ENCODE measurements around the gene FKBP11.

DNA sequence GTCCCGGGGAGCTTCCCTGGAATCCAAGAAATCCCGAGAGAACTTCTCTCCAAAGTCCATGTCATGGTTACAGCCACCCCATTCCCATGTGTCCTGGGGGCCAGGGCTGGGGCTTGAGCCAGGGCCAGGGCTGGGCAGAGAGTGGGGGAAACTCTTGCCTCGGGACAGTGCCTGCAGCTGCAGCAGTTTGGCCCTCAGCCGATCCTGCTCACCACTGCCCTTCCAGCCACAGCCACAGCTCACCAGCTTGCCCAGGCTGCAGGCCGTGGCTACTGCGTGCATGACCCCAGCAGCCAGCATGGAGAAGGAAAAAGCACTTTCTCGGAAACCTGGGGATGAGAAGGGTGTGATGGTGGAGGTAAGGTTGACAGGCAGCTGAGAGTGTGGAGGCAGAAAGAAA lies 42.7 kb upstream of the FKBP11 start:
- TF ChIP-seq, protein P1, sequence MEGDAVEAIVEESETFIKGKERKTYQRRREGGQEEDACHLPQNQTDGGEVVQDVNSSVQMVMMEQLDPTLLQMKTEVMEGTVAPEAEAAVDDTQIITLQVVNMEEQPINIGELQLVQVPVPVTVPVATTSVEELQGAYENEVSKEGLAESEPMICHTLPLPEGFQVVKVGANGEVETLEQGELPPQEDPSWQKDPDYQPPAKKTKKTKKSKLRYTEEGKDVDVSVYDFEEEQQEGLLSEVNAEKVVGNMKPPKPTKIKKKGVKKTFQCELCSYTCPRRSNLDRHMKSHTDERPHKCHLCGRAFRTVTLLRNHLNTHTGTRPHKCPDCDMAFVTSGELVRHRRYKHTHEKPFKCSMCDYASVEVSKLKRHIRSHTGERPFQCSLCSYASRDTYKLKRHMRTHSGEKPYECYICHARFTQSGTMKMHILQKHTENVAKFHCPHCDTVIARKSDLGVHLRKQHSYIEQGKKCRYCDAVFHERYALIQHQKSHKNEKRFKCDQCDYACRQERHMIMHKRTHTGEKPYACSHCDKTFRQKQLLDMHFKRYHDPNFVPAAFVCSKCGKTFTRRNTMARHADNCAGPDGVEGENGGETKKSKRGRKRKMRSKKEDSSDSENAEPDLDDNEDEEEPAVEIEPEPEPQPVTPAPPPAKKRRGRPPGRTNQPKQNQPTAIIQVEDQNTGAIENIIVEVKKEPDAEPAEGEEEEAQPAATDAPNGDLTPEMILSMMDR (IDR thresholded peaks at IDR 0.05): no peak
- TF ChIP-seq POLR2A (IDR thresholded peaks at IDR 0.05): no peak
